NCI-H128 (cell line): ENCODE measurements around the gene TTLL11.

Experiments
- DNase-seq: peaks from one replicate; lab custom pipeline; 2025; ENCODE audit not compliant: unreplicated experiment; lab: John Stamatoyannopoulos, UW

The TTLL11 gene

DNA sequence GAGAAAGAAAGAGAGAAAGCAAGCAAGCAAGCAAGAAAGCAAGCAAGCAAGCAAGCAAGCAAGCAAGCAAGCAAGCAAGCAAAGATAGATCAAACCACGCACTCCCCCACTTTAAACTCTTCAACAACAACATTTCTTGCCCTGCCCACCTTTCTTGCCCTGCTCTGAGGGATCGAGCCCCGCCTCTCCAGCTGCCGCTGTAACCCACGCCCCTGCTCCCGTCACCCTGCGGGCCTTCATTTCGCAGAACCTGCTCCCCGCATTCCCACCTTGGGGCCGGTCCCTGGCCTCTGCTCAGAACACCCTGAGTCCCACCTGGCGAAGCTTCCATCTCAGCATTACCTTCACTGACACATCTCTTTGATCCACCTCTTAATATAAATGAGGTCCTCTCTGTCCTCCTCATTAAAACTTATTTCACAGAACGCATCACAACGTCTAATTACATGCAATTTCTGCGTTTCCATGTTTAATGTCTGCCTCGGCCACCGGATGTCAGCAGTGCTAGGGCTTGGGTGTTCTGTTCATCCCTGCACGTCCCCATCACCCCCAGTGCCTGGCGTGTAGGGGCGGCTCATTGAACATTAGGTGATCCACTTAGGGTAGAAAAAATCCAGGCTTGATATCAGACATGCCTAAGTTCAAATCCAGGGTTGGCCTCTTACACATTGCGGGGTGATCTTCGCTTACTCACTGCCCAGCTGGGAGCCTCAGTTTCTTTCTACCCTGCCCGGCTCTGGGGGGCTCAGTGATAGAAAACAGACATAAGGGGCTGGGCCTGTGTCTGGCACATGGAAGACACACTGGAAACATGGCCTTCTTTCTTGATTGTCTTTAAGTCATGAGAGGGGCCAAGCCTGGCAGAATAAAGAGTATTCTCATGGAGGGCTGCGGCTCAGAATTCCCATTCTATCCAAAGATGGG lies 254.1 kb downstream of the TTLL11 start:
- DNase-seq, result no peak

DNA sequence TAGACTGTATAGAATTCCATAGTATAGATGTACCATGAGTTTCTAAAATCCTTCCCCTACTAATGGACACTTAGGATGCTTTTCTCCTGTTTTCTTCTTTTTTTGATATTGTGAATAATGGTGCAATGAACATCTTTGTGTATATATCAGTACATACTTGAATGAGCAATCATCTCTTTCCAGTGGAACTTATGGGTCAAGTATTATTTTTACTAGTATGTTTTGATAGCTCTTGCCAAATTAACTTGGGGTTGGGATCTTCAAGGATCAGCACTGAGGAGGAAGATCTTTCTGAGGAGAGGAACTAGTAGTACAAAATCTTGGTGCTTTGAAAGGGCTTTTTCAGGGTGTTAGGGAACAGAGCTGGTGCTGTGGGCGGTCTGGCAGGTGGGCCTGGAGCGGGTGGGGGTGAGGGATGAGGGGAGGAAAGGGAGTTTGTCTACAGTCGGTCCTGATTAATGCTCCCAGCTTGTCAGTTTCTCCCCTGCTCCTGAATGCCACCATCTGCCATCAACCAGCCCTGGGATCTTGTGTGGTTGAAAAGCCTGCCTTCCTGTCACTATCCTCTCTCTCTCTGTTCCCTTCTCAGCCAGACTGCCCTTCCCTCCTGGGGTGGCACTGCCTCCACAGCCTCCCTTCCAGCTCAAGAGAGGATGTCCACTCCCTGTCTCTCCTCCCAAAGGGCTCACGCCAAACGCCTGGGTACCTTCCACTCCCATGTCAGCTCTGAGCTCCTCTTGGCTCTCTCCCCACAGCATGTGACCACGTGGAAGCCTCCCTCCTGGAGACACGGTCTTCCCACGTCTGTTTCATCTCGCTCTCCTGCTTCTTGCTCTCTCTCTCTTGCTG lies 255.8 kb downstream of the TTLL11 start:
- no peak for DNase-seq

DNA sequence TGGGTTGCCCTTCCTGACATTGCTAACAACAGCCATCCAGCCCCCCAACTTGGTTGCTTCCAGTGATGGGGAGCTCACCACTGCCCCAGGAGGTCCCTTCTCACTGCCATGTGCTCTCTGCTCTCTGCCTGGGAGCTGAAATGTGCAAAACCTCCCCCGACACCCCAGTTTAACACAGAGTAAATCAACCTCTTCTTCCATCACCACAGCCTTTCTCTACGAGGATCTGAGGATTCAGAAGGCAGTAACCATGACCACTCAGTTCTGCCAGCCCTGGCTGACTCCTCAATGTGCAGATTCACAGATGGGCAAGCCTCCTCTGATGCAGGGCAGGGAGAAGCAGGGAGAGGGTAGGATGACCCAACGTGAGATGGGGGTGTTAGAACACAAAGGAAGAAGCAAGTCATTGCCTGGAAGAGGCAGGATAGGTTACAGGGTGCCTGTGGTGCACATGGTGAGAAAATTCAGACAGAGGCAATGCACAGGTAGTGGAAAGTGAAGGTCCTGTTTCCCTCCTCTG lies 256.7 kb downstream of the TTLL11 start:
- no peak for DNase-seq

DNA sequence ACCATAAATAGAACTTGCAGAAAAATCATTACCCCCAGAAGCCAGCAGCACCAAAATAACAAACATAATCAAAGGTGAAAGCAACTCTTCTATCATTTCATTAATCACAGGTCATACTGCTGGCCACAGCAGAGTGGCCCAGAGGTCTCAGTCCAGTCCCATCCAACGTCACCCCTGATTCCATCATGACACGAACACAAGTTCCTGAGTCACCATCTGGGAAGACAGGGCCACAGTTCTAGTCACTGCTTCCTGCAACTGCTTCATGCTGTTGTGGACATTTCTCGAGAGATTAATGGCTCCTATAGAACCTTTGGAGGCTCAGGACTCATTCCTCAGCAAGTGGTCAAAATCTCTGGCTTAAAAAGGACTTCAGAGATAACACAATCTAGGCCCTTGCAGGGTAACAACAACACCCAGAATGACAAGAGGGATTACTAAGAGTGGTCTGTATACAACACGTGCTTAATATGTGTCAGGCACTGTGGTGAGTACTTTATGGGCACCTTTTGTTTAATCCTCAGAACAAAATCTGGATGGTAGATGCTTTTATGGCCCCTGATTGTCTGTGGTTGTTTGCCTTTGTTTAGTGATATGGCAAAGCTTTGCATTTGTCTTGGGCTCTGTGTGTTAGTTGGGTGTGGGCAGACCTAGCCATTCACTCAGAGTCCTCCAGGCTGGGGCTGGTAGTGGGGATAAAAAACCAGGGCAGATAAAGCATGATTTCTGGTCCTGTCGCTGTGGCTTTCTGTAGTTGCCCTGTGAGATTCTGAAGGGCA lies 257.3 kb downstream of the TTLL11 start:
- no peak for DNase-seq

DNA sequence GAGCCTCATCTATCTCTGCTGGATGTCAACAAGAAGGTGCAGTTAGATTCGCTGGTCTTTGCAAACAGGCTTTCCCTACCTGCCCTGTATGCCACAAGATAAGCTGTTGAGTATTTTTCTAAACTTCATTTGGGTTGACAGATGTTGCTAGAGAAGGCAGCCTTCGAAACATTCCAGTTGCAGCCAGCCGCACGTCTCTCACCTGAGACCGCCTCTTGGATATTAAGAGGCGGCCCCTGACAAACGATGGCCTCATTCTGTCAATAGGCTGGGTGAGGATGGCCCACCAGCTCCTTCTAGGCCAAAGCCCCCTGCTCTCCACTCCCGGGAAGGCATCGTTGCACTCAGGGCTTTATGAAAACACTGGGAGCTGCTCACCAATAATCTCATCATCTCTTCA lies 260.0 kb downstream of the TTLL11 start:
- no peak for DNase-seq

DNA sequence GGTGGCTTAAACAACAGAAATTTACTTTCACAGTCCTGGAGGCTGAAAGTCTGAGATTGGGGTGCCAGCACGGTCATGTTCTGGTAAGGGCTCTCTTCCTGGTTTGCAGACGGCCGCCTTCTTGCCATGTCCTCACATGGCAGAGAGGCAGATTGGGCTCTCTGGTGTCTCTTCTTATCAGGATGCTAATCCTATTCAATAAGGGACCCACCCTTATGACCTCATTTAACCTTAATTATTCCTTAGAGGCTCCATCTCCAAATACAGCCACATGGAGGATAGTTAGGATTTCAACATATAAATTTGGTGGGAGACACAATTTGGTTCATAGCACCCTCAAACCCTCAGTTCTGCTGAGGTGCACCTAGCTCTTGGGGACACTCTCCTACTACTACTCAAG lies 261.2 kb downstream of the TTLL11 start:
- DNase-seq, result no peak

DNA sequence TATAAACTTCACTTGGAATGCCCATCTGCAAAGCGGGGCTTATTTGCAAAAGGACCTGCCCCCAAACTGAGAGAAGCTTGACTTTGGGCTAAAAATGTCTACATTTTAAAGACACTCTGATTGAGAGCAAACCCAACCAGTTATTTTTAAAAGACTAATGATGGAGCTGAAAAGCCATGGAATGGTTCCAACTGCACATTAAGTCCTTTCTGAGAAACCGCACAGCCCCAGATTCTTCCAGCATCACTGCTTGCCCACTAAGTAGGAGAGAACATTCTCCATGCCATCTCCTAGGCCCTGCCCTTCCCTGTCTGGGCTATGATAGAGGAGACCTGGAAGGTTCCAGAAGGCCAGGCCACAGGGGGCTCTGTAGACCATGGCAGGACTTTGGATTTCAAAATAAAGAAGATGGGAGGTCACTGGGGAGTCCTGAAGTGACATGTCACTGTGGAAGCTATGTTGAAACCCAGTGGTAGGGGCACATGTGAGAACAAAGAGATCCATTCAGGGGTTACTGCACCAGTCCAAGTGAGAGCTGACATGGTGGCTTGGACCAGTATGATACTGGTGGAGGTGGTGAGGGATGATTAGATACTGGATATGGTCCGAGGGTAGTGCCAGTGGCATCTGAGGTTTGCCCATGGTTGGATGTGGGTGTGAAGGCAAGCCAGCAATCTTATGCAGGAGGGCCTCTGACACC lies 262.5 kb downstream of the TTLL11 start:
- no peak for DNase-seq

DNA sequence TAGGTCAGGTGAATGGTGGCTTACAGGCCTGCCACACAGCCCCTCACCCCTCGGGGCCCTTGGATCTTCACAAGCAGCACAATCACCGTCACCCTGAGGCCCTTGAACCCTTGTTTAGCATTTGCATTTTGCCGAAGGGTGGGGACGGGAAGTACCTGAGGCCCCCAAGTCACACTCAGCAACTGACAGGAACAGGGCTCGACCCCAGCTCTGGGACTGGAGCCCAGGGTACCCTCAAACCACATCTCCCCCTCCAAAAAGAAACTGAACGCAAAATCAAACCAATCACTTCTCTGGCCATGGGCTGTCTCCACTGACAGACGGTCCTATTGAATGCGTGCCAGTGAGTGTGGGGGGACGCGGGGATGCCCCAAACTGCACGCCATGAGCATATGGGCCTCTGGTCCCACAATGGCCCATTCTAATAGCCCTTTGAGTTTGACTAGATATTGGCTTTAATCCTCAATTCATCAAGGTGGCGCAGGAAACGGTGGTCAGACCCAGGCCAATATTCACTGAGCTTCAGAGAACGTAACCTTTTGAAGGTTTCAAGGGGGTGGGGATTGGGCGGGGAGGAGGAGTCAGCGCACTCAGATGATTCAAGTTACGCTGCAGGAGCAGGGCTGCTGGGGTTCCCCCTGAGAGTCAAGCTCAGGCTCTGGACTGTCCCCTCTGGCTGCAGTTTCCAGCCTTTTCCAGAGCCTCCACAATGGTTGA lies 265.7 kb downstream of the TTLL11 start:
- no peak for DNase-seq

DNA sequence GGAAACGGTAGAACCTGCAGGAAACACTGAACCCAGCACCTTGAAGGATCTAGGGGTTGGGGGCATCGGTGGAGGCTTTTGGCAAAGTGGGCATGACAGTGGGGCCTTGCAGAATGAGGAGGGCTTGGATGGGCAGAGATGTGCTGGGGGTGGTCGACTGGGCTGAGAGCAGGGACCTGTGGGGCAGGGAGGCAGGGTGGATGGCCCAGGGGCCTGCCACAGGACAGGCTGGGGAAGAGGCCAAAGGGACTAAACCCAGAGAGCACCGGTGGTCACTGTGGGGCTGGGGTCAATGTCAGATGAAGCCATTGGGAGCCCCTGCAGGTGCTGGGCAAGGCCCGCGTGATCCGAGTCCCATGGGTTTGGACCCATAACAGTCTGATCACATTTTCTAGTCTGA lies 266.4 kb downstream of the TTLL11 start:
- no peak for DNase-seq

DNA sequence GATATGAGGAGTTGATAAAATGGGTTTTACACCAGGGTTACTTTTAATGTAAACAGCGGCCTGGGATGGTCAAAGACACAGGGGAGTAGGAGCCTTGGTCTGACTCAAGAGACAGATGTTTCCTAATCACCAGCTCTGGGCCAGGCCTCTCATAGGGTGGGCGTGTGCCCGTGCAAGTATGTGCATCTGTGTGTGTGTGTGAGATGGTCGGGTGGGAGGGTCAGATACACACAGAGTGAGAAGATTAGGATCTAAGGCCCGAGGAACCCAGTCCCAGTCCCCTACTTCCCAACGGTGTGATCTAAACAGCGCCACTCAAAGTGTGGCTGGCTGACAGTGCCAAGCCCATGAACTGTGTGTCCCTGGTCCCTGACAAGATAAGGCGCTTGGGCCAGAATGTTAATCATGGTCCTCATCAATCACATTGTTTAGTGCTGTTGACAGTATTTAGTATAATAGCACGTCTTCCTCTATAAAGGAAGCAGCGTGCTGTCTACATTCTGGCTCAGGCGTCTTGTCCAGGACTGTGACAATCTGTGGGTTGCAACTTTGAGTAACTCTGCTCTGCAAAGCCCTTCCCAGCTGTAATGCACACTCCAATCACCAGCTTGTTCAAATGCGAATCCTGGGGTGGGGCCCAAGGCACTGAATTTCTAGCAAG lies 267.9 kb downstream of the TTLL11 start:
- DNase-seq, result no peak

DNA sequence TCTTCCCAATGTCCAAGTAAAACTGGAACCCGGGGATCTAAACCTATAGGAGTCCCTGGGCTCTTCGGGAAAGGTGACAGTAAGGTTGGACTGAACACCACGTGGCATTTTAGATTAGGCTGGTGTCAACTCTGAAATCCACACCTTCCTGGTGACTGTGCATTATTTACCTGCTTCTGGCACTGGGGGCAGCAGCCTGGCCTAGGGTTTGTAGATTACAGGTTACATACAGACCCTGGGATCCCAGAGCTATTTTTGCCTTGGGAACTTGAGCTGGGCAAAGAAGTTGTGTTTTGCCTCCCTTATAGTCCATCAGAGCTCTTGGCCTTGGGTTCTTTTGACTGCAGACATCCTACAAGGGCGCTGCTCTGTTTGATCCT lies 268.5 kb downstream of the TTLL11 start:
- no peak for DNase-seq

DNA sequence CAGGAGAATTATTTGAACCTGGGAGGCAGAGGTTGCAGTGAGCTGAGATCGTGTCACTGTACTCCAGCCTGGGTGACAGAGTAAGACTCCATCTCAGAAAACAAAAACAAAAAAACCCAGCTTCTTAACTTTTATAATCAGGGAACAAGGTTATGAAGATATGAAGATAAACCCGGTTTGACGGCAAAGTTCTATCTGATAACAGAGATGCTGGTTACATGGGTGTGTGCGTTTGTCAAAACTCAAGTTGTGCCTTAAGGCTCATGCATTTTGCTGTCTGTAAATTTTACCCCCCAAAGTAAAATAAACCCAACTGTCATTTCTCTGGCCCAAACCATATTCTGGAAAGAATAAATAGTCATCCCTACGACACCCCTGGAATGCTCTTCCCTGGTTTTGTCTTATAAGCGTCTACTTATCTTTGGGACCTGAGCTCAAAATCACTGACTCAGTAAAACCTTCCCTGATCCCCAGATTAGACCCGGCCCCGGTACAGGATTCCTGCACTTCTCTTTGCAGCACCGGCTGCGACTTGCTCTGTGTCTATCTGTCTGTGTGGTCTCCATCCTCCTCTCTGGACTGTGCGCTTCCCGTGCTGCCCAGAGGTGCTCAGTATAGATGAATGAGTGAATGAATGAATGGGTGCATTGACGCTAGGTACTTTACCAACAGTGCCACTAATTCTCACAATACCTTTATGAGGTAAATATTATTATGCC lies 269.5 kb downstream of the TTLL11 start:
- no peak for DNase-seq

DNA sequence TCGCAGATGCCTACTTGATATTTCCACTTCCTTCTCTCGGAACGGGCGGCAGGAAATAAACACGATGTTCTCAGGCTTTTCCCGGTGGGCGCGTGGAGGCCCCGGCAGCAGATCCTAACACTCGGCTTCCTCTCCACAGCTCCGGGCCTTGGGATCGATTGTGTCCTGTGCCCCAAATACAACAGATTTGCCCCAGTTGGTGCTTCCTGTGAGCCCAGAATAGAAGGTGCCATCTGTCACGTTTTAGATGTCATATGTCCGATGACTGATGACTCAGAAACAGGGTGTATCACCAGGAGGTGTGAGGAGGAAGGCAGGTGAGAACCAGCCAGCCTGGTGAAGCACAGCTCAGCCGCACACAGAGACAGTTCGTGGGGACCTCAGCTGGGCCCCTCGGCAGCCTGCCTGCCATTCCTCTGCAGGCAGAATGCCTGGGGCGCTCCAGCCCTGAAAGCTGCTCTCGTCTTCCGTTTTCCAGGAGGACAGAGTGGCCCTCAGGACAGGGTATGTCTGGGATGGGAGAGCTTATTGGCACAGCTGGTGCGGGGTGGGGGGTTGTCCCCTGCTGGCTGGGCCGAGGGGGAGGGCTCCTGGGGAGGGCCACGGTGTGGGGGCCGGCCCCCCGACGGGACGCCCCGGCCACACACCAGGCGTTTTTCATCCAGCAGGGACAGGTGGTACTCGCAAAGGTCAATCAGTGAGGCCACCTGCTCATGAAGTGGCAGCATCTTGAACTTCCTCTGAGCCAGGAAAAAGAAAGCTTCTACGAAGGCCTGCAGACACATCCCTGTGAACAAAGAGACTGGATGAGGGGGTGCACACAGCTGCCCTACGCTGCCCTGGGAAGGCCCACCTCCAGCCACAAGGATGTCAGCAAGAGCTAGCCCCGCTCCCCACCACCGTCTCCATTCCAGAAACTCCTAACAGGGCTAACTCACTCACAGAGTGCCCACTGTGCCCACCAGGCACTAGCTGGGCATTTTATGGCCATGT lies 270.7 kb downstream of the TTLL11 start:
- no peak for DNase-seq

DNA sequence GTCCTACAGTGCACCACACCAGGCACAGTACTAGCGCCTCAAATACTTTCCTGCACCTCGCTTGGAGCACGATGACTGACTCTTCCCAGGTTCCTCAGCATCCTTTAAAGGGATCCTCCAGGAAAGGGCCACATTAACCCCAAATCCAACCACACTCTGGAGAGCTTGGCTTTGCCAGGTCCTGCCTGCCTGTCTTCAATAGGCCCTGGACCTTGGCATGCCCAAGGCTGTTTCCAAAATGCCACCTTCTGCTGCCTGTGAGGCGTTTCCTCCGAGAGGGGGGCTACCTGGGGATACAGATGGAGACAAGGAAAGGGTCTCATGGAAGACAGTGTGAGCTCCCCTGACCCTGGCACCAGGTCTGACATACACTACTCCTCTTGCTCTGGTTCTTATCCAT lies 271.8 kb downstream of the TTLL11 start:
- DNase-seq, result no peak

DNA sequence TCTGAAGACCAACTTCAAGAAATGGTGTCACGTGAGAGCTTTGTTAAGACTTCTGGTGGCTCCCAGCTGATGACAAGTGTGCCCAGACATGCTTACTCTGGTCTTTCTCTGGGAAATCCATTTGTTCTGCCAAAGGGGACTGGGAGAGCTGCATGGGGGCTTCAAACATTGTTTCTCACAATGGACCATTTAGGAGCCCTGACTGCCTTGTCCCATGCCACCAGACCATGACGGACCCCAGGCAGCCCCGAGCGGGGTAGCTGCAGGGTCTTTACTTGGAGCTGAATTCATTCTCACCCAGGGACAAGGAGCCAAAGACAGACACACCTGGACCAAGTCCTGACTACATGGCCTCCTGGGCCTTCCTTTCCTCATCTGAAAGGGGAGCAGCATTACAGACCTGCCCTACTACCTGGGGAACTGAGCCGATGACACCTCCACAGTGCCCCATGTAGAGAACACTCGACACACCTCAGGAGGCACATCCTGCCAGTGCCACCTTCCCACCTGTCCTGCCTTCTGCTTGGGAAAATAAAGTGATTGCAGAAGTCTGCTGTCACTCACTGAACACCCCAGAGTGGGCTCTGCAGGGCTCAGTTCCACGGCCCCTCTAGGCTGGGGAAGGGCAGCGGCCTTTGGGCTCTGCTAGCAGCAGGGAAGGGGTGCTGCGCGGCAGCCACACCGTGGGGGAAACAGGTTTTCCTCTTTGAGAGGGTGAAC lies 272.7 kb downstream of the TTLL11 start:
- no peak for DNase-seq

DNA sequence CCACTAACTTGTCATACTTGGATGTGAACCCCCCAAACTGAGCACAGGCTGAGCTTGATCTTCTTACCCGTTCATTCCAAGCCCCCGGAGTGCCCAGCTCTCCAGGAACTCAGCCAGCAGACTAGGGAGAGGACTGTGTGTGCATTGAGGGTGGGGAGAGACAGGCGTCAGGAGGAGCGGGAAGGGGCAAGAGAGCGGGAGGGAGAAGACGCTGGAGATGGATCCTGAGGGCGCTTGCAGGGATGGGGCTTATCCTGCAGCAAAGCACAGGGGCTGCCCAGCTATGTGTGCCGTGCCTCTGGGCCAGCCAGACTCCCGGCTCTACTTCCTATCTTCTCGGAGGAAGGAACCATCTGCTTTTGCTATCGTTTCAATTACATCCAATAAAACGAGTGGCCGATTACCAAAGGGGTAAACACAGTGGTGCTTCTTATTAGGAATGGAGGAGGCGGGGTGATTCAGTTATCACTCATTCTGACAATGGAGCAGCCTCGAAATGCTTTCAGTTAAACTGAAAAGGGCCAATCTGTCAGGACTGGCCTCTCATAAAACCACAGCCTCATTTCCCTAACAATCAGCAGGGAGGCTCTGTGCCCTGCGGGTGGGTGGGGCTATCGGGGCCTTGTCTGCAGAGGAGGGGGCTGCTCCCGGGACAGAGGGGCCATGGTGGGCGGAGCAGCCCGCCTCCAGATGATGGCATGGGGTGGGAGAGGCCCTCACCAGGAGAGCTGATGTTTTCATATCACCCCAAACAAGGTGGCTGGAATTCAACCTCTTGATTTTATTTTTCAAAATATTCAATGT lies 273.5 kb downstream of the TTLL11 start:
- DNase-seq, result no peak
